GM19043 (cell line): ENCODE measurements around the gene ARHGAP22.

Source experiments
- ATAC-seq: cut with Tn5 transposase; IDR thresholded peaks from one replicate; pipeline ENCODE4 v1.9.1; 2021; ENCODE audit warnings: low read depth; ENCODE audit not compliant: unreplicated experiment

The ARHGAP22 gene

GRCh38 chr10:48406204-48406603 is 198.7 kb downstream of the ARHGAP22 start:
- ATAC-seq, result no peak

- no peak for ATAC-seq
Observed at GRCh38 chr10:48404646-48405045, 200.2 kb downstream of the ARHGAP22 start.

GRCh38 chr10:48400850-48401220 is 204.0 kb downstream of the ARHGAP22 start:
- no peak for ATAC-seq

DNA sequence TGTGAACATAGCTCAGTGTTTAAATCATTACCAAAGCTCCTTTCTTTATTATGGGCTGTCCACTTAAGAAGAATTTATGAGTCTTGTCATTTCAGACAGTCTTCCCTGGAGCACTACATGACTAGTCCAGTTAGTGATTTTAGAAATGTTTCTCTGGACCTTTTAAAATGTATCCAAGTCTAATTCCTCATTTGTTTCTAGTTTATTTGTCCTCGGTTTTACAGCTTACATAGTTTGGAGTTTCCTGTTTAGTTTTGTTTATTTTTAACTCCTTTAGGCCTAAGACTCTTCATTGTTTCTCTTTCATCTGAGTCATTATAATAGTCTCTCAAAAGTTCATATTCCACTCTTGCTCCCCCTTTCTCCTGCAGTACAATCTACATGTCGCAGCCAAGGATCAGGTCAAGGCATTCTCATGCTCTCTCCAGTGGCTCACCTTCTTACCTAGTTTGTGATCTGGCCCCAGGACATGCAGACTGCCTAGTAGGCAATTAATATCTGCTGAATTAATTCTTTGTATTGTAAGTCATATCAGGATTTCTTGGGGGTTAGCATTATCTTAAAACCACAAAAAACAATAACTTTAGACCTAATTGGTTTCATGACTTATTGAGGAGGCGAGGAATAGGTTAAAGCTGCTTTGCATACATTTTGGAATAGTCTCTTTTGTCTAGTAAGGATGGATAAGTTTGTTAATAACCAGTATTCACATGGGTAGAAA is 204.6 kb downstream of the ARHGAP22 start:
- no peak for ATAC-seq

DNA sequence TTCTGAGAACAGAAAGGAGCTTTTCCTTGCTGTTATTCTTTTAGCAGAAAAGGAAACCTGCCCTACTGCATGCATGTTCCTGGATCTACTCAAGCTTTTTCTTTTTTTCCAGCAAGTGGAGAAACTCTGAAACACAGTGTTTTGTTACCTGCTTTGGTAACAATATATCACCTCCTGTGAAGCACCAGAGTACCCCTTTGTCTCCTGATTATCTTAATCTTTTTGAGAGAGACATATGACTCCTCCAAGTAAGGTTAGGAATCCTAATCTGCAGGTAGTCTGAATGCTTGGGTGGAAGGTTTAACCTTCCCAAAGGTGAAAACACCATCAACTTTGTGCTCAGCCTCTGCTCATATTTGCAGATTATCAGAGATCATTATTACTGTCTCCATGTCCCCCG is 205.3 kb downstream of the ARHGAP22 start:
- no peak for ATAC-seq

GRCh38 chr10:48399056-48399541 is 205.8 kb downstream of the ARHGAP22 start:
- ATAC-seq, result no peak

- no peak for ATAC-seq
Observed at GRCh38 chr10:48398261-48398660, 206.6 kb downstream of the ARHGAP22 start.
